ENCODE results near the gene TMEM201.

TMEM201 gene

DNA sequence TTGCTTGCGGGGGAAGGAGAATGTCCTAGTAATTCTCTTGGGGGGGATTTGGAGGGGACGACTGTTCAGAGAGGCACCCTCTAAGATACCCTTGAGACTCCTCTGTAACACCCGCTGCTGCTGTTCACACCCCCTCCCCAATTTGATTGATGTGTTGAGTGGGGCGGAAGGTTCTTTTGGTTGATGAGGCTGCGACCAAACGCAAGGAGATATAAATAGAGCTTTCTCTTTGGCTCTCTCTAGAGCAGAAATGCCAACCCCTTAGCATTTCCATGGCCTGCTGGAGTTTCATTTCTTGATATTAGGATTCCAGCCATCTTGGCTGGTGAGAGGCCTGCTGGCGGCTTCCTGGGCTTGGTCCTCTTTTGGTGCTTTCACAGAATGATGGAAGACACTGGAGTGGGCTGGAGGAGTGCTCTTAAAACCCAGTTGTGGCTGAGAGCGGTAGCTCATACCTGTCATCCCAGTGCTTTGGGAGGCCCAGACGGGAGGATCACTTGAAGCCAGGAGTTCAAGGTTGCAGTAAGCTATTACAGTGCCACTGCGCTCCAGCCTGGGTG lies 64.9 kb downstream of the TMEM201 start:
- H3K4me1 Mint-ChIP-seq: peaks cover 53% of the 10 kb centered on the region
- ATAC-seq (ENCODE audit: low read depth): no peak
- no peaks in the 10 kb centered on the region for H3K27me3 Mint-ChIP-seq
- DNase-seq (ENCODE audit: low spot score in 2 of 2): no peak
- H3K9me3 Mint-ChIP-seq: no peaks in the 10 kb centered on the region
- H3K4me3 Mint-ChIP-seq: peak overlapping the region; percentile 92
- peaks cover 4% of the 10 kb centered on the region for H3K36me3 Mint-ChIP-seq
- H3K27ac Mint-ChIP-seq: peak overlapping the region; percentile 94

- H3K36me3 Mint-ChIP-seq: peaks cover 4% of the 10 kb centered on the region
- peak overlapping the region; percentile 94 for H3K27ac Mint-ChIP-seq
- peak overlapping the region; percentile 92 for H3K4me3 Mint-ChIP-seq
- peak in 1 of 2 donors; percentile 38 for DNase-seq (ENCODE audit: low spot score in 2 of 2)
- peaks cover 53% of the 10 kb centered on the region for H3K4me1 Mint-ChIP-seq
- H3K27me3 Mint-ChIP-seq: no peaks in the 10 kb centered on the region
- no peaks in the 10 kb centered on the region for H3K9me3 Mint-ChIP-seq
- peak; percentile 41 for ATAC-seq (ENCODE audit: low read depth)
These were observed 65.5 kb downstream of the TMEM201 start for GRCh38 chr1:9654051-9654833.

DNA sequence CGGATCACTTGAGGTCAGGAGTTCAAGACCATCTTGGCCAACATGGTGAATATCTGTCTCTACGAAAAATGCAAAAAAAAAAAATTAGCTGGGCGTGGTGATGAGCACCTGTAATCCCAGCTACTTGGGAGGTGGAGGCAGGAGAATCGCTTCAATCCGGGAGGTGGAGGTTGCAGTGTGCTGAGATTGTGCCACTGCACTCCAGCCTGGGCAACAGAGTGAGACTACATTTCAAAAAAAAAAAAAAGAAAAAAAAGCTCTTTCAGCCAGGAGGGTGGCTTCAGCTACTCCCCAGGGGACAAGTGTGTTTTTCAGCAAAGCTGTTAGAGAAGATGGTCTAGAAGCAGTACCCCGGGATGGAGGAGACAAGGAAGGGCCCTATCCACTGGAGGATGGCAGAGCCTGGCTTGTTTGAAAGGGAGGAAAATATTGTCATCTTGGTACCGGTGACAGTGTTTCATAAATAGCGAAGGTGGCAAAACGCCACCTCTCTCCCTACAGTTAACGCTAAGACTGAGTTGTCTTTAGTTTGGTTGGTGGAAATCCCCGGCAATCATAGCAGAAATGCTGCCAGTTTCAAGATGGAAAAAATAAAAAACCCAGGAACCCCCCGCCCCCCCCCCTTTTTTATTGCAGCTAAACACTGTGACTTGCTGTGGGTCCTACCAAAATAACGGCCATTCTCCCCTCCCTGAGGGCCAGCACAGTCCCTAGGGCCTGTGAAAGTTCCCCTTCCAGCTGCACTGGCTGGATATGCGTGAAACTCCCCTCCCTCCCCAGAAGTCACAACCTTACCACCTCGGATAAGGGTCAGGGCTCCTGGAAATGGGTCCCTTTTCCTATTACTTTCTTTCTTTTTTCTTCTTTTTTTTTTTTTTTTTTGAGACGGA lies 66.4 kb downstream of the TMEM201 start:
- Mint-ChIP-seq H3K4me1 (peaks cover 59% of the 10 kb centered on the region), H3K9me3 (no peaks in the 10 kb centered on the region), H3K27me3 (no peaks in the 10 kb centered on the region), H3K4me3 (peak overlapping the region; percentile 92), H3K27ac (peak overlapping the region; percentile 94), H3K36me3 (peaks cover 4% of the 10 kb centered on the region)
- ATAC-seq (ENCODE audit: low read depth): peak; percentile 44
- DNase-seq (ENCODE audit: low spot score in 2 of 2): peak; percentile 45 to 49

- H3K9me3 Mint-ChIP-seq: no peaks in the 10 kb centered on the region
- no peak for ATAC-seq (ENCODE audit: low read depth)
- H3K4me1 Mint-ChIP-seq: peaks cover 63% of the 10 kb centered on the region
- no peak for DNase-seq (ENCODE audit: low spot score in 2 of 2)
- peaks cover 6% of the 10 kb centered on the region for H3K36me3 Mint-ChIP-seq
- peak overlapping the region; percentile 92 for H3K4me3 Mint-ChIP-seq
- no peaks in the 10 kb centered on the region for H3K27me3 Mint-ChIP-seq
- peak overlapping the region; percentile 94 for H3K27ac Mint-ChIP-seq
These were observed 67.1 kb downstream of the TMEM201 start for GRCh38 chr1:9655836-9656235.

- Mint-ChIP-seq H3K36me3 (peaks cover 7% of the 10 kb centered on the region), H3K27ac (peak overlapping the region; percentile 94), H3K9me3 (no peaks in the 10 kb centered on the region), H3K27me3 (no peaks in the 10 kb centered on the region), H3K4me3 (peak overlapping the region; percentile 61), H3K4me1 (peaks cover 62% of the 10 kb centered on the region)
- no peak for DNase-seq (ENCODE audit: low spot score in 2 of 2)
- ATAC-seq (ENCODE audit: low read depth): no peak
These were observed 68.9 kb downstream of the TMEM201 start for GRCh38 chr1:9657521-9658032.

GRCh38 chr1:9658199-9658598 lies 69.5 kb downstream of the TMEM201 start:
- Mint-ChIP-seq H3K9me3 (no peaks in the 10 kb centered on the region), H3K4me3 (peak overlapping the region; percentile 61), H3K27me3 (no peaks in the 10 kb centered on the region), H3K4me1 (peaks cover 65% of the 10 kb centered on the region), H3K36me3 (peaks cover 11% of the 10 kb centered on the region), H3K27ac (peak overlapping the region; percentile 94)
- DNase-seq (ENCODE audit: low spot score in 2 of 2): no peak
- ATAC-seq (ENCODE audit: low read depth): no peak

GRCh38 chr1:9659328-9659727 lies 70.6 kb downstream of the TMEM201 start:
- Mint-ChIP-seq H3K4me3 (no peak overlapping the region), H3K9me3 (no peaks in the 10 kb centered on the region), H3K4me1 (peaks cover 55% of the 10 kb centered on the region), H3K36me3 (peaks cover 13% of the 10 kb centered on the region), H3K27ac (peak overlapping the region; percentile 58), H3K27me3 (no peaks in the 10 kb centered on the region)
- DNase-seq (ENCODE audit: low spot score in 2 of 2): no peak
- ATAC-seq (ENCODE audit: low read depth): no peak

- ATAC-seq (ENCODE audit: low read depth) (no peak), DNase-seq (ENCODE audit: low spot score in 2 of 2) (no peak)
- peaks cover 34% of the 10 kb centered on the region for H3K4me1 Mint-ChIP-seq
- H3K27me3 Mint-ChIP-seq: no peaks in the 10 kb centered on the region
- no peaks in the 10 kb centered on the region for H3K9me3 Mint-ChIP-seq
- H3K27ac Mint-ChIP-seq: no peak overlapping the region
- H3K4me3 Mint-ChIP-seq: peak overlapping the region; percentile 3
- H3K36me3 Mint-ChIP-seq: peaks cover 19% of the 10 kb centered on the region
These were observed 74.5 kb downstream of the TMEM201 start for GRCh38 chr1:9663257-9663656.

All from memory B cell (primary cell).